Hepatocyte (in vitro differentiated cells): ENCODE data around the gene ACP1. TPM values are rescaled to one million over a fixed set of nuclear protein-coding genes. Genes with fewer than 3 reads are reported as not detected.

Experiments
- DNase-seq: peaks from one replicate; pipeline ENCODE4 v3.0.0-alpha.2; 2016; ENCODE audit warnings: low spot score
- H2AFZ ChIP-seq: fragments of 200-600 bp; sonication (generic); 2 replicates; pipeline ENCODE4 v1.6.0; 2016; ENCODE audit warnings: antibody characterized with exemption, mild to moderate bottlenecking
- H3K27ac ChIP-seq: fragments of 200-600 bp; sonication (generic); 2 replicates; pipeline ENCODE4 v1.5.1; 2016; ENCODE audit warnings: mild to moderate bottlenecking
- H3K27me3 ChIP-seq: fragments of 200-600 bp; sonication (generic); 2 replicates; pipeline ENCODE4 v1.6.1; 2016
- H3K36me3 ChIP-seq: fragments of 200-600 bp; sonication (generic); replicated peaks from 2 replicates; pipeline ENCODE4 v1.5.1; 2016; ENCODE audit warnings: low read depth; ENCODE audit not compliant: insufficient read depth
- H3K4me1 ChIP-seq: fragments of 200-600 bp; sonication (generic); 2 replicates; pipeline ENCODE4 v1.5.1; 2016; ENCODE audit warnings: mild to moderate bottlenecking, moderate library complexity; ENCODE audit not compliant: insufficient read depth
- H3K4me2 ChIP-seq: fragments of 200-600 bp; sonication (generic); 2 replicates; pipeline ENCODE4 v1.6.0; 2016
- H3K4me3 ChIP-seq: fragments of 200-600 bp; sonication (generic); 2 replicates; pipeline ENCODE4 v1.5.1; 2016; ENCODE audit warnings: mild to moderate bottlenecking
- H3K79me2 ChIP-seq: fragments of 200-600 bp; sonication (generic); 2 replicates; pipeline ENCODE4 v1.6.0; 2017; ENCODE audit warnings: mild to moderate bottlenecking
- H3K9me2 ChIP-seq: fragments of 200-600 bp; sonication (generic); replicated peaks from 2 replicates; pipeline ENCODE4 v1.6.0; 2017; ENCODE audit warnings: mild to moderate bottlenecking; ENCODE audit not compliant: insufficient read depth
- H3K9me3 ChIP-seq: fragments of 200-600 bp; sonication (generic); 2 replicates; pipeline ENCODE4 v1.5.1; 2016; ENCODE audit warnings: low read depth, mild to moderate bottlenecking
- H4K20me1 ChIP-seq: fragments of 200-600 bp; sonication (generic); 2 replicates; pipeline ENCODE4 v1.6.0; 2016; ENCODE audit warnings: mild to moderate bottlenecking; ENCODE audit not compliant: insufficient read depth, poor library complexity, severe bottlenecking
- EZH2 ChIP-seq: fragments of 200-600 bp; sonication (generic); IDR thresholded peaks from 2 replicates; pipeline ENCODE4 v1.6.1; 2016; ENCODE audit warnings: antibody characterized with exemption, mild to moderate bottlenecking, borderline replicate concordance
- EZH2phosphoT487 ChIP-seq: fragments of 200-600 bp; sonication (generic); IDR thresholded peaks from one replicate; pipeline ENCODE4 v1.6.1; 2018; ENCODE audit warnings: antibody characterized with exemption, mild to moderate bottlenecking, low read depth, moderate library complexity; ENCODE audit not compliant: unreplicated experiment, severe bottlenecking
- WGBS: methylation state at CpG from one replicate; pipeline ENCODE4 v1.1.6; 2016; ENCODE audit warnings: low lambda C conversion rate; ENCODE audit errors: missing lambda C conversion rate; 5-methylcytosine and 5-hydroxymethylcytosine counted together
- polyA plus RNA-seq: library from polyadenylated mRNA; unstranded; fragments of >200 nt; fragmentation: Nextera tagmentation; extraction: Ambion mirVana; gene quantifications from 2 replicates; pipeline ENCODE4 v1.2.1, GENCODE V29; 2016
- total RNA-seq: library from RNA; depleted of rRNA; stranded (reverse); fragments of >200 nt; gene quantifications from 2 replicates; pipeline ENCODE4 v1.2.3, GENCODE V29; 2014
- TF ChIP-seq, protein P1 (sequence below): fragments of 200-600 bp; sonication (generic); IDR thresholded peaks from 2 replicates; pipeline ENCODE4 v1.5.1; 2016; ENCODE audit warnings: antibody characterized with exemption, mild to moderate bottlenecking; ENCODE audit not compliant: poor library complexity

The ACP1 gene
- total and polyA plus RNA-seq, 2 experiments from 2014 or later, result 175 to 194 TPM

DNA sequence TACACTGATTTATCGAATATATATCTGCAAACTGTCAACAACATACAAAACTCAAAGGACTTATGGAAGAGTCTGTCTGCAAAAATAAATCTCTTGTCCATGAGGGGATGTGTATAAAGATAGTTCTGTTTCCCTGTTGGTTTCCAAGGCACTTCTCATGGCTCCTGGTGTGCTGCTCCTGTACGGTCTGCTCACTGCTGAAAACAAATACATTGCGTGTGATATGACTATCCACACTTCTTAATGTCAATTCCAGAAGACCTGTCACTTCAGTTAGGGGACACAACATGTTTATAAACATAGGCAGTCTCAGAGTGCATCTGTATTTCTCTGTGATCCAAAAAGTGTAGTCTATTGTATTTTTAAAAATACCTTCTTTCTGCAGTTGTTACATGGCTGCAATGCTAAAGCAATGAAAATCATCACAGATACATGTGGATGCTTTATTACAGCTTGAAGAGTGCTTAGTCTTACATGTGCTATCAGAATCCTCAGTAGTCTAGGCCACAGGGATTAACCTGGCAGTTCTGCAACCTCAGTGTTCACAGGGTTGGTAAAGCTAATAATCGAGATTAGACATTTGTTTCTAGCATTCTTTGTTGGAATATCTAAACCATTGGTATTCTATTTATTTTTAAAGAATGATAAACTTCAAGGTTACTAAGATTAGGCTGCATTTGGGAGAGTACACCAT lies 15.4 kb downstream of the ACP1 start:
- Histone ChIP-seq H3K79me2 (peaks cover 24% of the 10 kb centered on the region), H3K4me2 (no peak overlapping the region), H3K9me2 (no peaks in the 10 kb centered on the region), H3K4me3 (no peak overlapping the region), H3K36me3 (no peaks in the 10 kb centered on the region), H3K27me3 (peaks cover 2% of the 10 kb centered on the region), H2AFZ (no peak overlapping the region), H4K20me1 (peaks cover 20% of the 10 kb centered on the region), H3K27ac (no peak overlapping the region), H3K4me1 (no peaks in the 10 kb centered on the region), H3K9me3 (no peaks in the 10 kb centered on the region)
- TF ChIP-seq EZH2 (no peak), EZH2phosphoT487 (no peak)
- TF ChIP-seq, protein P1, sequence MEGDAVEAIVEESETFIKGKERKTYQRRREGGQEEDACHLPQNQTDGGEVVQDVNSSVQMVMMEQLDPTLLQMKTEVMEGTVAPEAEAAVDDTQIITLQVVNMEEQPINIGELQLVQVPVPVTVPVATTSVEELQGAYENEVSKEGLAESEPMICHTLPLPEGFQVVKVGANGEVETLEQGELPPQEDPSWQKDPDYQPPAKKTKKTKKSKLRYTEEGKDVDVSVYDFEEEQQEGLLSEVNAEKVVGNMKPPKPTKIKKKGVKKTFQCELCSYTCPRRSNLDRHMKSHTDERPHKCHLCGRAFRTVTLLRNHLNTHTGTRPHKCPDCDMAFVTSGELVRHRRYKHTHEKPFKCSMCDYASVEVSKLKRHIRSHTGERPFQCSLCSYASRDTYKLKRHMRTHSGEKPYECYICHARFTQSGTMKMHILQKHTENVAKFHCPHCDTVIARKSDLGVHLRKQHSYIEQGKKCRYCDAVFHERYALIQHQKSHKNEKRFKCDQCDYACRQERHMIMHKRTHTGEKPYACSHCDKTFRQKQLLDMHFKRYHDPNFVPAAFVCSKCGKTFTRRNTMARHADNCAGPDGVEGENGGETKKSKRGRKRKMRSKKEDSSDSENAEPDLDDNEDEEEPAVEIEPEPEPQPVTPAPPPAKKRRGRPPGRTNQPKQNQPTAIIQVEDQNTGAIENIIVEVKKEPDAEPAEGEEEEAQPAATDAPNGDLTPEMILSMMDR, result no peak
- no peak for DNase-seq
- 82% methylated on average over 4 of the region's 4 CpGs for WGBS

DNA sequence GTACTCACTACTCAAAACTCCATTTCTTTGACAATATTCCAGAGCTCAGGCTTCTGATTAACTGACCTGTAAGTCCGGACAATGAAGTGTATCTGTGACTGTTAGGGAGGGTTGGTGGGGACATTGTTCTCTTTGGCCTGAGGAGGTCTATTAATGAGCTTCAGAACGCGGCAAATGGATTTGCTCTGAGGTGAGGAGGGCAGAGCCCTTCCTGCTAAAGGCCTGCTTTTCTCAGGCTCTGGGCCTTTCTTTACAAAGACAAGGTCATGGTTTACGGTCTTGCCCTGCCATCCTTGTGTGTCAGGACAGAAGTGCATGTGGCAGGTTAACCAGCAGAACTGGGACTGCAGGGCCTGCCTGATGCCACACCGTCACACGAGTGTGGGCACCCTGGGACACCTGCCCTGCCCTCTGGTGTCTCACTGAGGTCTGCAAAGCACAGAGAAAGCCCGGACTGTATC lies 15.9 kb downstream of the ACP1 start:
- TF ChIP-seq EZH2 (no peak), EZH2phosphoT487 (no peak)
- TF ChIP-seq, protein P1, result no peak
- Histone ChIP-seq H3K27ac (no peak overlapping the region), H3K9me2 (no peaks in the 10 kb centered on the region), H3K4me1 (no peaks in the 10 kb centered on the region), H4K20me1 (peaks cover 16% of the 10 kb centered on the region), H2AFZ (no peak overlapping the region), H3K9me3 (no peaks in the 10 kb centered on the region), H3K4me2 (no peak overlapping the region), H3K79me2 (peaks cover 19% of the 10 kb centered on the region), H3K36me3 (no peaks in the 10 kb centered on the region), H3K27me3 (peaks cover 8% of the 10 kb centered on the region), H3K4me3 (no peak overlapping the region)
- WGBS, result 86% methylated on average over 7 of the region's 7 CpGs
- no peak for DNase-seq

DNA sequence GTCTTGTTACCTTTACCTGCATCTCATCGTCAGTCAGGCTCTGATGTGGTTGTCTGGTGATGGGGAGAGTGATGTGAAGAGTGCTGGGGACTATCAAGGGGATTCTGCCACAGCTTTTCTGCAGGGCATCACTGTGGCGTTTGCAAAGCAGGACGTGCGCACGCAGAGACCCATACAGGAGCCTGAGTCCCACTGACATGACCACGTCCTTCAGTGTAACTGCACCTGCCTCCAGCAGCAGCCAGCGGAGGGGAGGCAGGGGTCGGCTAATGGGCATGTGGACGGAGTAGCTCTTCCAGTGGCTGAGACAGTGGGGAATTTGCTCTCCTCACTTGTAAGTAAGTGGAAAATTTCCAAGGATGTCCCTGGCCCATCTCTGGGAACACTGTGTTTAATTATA lies 16.6 kb downstream of the ACP1 start:
- DNase-seq, result no peak
- no peak overlapping the region for H3K27ac ChIP-seq
- no peaks in the 10 kb centered on the region for H3K4me1 ChIP-seq
- no peak overlapping the region for H2AFZ ChIP-seq
- H3K9me2 ChIP-seq, result no peaks in the 10 kb centered on the region
- H3K79me2 ChIP-seq, result peaks cover 12% of the 10 kb centered on the region
- no peaks in the 10 kb centered on the region for H3K36me3 ChIP-seq
- H3K9me3 ChIP-seq, result no peaks in the 10 kb centered on the region
- TF ChIP-seq, protein P1, result no peak
- TF ChIP-seq EZH2, result no peak
- TF ChIP-seq EZH2phosphoT487, result no peak
- H3K27me3 ChIP-seq, result peaks cover 15% of the 10 kb centered on the region
- 95% methylated on average over 9 of the region's 9 CpGs for WGBS
- peaks cover 17% of the 10 kb centered on the region for H4K20me1 ChIP-seq
- no peak overlapping the region for H3K4me2 ChIP-seq
- H3K4me3 ChIP-seq, result no peak overlapping the region
